Measurements from ENCODE around the gene TRUB2. TPM values are rescaled to one million over a fixed set of nuclear protein-coding genes. Genes with fewer than 3 reads are reported as not detected.

Gene TRUB2
- total RNA-seq, 1 donor from 2014 or later: 29.0 TPM

DNA sequence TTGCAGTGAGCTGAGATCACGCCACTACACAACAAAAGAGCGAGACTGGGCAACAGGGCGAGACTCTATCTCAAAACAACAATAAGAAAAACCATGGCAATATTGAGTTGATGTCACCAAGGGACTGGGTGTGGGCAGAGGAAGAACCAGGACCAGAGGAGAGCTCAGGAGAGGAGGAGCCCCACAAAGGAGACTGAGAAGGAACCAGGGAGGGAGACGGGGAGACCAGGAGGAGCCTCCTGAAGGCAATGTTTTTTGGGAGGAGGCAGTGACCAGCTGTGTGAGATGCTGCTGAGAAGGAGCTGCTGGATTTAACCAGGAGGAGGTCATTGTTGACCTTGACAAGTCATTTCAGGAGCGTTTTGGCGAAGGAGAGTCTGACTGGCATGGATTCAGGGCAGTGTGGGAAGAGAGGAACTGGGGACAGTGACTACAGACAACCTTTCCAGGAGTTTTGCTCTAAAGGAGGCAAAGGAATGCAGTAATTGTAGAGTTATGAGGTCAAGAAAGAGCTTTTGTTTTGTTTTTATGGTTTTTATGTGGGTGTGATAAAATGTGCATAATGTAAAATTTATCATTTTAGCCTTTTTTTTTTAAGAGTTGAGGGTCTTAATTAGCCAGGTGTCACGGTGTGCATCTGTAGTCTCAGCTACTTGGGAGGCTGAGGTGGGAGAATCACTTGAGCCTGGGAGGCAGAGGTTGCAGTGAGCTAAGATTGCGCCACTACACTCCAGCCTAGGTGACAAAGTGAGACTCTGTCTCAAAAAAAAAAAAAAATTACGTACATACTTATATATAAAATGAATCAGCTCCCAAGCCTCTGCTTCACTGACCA is 17.9 kb downstream of the TRUB2 start:
- intact Hi-C loops (cut with micrococcal nuclease): no loop called here

- intact Hi-C loops (cut with micrococcal nuclease): no loop called here
Measured at GRCh38 chr9:128298535-128299482, 23.4 kb downstream of the TRUB2 start.

DNA sequence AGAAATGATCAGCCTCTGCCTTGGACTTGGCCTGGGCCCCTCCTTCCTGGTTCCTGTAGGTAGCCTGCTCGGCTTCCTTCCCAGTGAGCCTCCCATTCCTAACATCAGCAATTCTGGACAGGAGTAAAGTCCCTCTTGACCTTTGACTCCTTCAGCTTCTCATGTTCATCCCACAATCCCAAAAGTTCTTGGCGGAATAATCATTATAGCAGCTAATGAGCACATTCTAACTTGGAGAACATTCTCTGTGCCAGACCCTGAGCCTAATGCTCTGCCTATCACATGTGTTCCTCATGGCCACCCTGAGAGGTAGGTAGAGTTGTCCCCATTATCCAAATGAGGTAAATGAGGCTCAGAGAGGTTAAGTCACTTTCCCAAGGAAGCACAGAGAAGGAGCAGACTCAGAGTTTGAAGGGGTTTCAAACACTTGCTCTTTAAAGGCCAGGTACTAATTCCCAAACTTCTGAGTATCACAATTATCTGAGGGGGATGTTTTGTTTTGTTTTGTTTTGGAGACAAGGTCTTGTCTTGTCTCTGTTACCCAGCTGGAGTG is 24.9 kb downstream of the TRUB2 start:
- intact Hi-C loops (cut with micrococcal nuclease): no loop called here

DNA sequence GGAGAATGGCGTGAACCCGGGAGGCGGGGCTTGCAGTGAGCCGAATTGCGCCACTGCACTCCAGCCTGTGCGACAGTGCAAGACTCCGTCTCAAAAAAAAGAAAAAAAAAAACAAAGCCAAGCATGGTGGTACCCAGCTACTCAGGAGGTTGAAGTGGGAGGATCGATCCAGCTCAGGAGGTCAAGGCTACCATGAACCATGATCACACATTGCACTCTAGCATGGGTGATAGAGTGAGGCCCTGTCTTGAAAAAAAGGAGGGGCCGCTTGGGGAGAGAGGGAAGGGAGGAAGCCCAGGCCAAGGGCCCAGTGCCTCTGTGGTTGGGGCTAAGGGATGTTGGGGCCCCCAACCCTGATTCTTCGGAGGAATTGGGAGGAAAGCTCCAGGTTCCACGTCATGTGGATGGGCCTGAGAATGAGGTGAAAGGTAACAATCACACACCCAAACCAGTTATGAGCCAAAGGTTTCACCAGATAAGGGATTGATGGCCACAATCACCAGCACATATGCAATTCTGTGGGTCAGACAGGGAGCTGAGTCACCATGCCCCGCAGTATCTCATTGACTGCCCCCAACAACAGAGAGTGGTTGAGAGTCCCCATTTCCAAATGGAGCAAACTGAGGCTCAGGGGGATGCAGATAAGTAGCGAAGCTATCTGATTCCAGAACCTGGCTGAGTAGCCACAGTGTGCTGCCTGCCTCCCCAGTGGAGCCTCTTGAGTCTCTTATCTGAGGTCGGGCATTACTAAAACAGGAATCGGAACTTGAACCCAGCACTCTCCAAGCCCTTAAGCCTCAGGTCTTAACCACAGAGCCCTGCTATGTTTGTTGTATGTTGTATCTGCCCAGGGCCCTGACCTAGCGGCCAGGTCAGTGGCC is 25.7 kb downstream of the TRUB2 start:
- intact Hi-C loops (cut with micrococcal nuclease): no loop called here

GRCh38 chr9:128294142-128294541 is 28.1 kb downstream of the TRUB2 start:
- intact Hi-C loops (cut with micrococcal nuclease): no loop called here

DNA sequence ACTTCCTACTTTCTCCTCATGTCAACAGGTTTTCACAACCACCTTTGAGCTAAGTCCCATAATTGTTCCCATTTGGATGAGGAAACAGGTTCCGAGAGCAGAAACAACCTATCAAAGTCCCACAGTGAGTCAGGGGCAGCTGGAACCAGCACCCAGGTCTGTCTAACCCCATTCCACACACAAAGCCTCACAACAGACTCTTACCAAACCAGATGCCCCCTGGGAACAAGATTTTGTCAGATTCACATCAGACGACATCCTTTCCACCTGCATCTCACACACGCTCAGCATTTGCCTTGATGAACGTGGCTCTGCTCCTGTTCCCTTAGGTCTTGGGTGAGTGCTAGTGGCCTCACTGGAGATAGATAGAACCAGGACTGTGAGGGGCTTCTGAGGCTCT is 29.2 kb downstream of the TRUB2 start:
- intact Hi-C loops (cut with micrococcal nuclease): no loop called here

DNA sequence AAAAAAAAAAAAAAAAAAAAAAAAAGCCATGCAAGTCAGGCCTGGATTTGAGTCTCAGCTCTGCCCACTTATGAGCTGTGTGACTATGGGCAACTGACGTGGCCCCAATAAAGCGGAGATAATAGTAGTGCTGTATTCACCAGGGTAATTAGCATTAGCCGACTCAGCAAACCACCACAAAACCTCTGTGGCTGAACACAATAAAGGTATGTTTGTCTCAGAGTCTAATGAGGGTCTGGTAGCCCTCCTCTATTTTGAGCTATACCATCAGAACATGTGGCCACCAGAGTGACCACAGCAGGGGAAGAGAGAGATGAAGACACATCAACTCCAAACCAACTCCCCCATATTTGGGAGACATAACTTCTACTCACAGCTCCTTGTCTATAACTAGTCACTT is 30.2 kb downstream of the TRUB2 start:
- intact Hi-C loops (cut with micrococcal nuclease): no loop called here

DNA sequence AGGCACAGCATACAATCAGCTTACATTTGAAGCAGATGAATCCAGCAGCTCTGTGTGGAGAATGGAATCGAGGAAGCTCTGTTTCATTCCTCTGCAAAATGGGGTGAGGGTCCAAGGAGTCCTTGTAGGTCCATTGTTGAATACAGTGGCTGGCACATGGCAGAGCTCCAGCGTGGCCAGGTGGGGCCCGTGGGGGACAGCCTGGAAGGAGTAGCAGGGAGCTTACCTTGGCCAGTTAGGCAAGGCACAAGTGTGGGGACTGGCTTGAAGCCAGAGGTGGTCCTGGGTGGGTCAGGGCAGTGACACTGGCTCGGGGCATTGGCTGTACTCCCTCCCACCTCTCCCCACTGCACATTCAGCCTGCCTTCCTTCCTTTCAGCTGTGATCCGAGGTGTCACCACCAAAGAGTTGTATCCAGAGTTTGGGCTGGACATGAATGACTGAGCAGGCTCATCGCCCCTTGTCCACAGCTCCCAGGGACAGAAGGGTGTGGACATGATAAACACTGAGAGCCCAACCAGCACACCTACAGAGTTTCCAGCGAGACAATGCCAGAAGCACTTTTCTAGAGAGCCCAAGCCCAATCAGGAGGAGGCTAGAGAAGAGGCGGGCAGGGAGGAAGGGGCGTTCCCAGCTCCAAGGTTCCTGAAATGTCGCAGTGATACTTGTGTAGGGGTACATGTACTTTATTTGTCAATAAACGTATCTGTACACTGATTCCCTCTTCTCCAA is 33.8 kb downstream of the TRUB2 start:
- intact Hi-C loops (cut with micrococcal nuclease): no loop called here

- intact Hi-C loops (cut with micrococcal nuclease): no loop called here
Measured at GRCh38 chr9:128286440-128286839, 35.8 kb downstream of the TRUB2 start.

GRCh38 chr9:128285033-128285784 is 37.0 kb downstream of the TRUB2 start:
- intact Hi-C loops (cut with micrococcal nuclease): no loop called here

GRCh38 chr9:128282500-128282899 is 39.7 kb downstream of the TRUB2 start:
- intact Hi-C loops (cut with micrococcal nuclease): no loop called here

DNA sequence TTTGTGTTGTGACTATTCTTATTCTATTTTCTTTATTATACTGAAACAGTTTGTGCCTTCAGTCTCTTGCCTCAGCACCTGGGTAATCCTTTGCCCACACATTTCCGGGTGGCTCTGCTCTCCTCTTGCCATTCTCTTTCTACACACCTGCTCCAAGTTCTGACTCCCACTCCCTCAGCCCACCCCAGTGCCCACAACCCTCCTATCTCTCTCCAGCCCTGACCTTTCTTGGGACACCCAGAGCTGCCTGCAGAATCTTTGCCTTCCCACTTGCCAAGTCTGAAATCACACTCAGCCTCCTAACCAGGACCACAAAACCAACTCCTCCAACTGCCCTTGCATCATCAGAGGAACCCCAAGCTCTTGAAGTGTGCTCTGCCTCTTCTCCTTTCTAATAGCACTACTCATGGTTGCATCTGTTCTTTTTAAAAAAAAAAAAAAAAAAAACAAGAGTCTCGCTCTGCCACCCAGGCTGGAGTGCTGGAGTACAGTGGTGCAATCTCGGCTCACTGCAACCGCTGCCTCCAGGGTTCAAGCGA is 42.1 kb downstream of the TRUB2 start:
- intact Hi-C loops (cut with micrococcal nuclease): no loop called here

GRCh38 chr9:128279088-128280073 is 42.9 kb downstream of the TRUB2 start:
- intact Hi-C loops (cut with micrococcal nuclease): loop anchor here (5.0 to 10.0 kb wide), 2 partner anchors 225 to 408 kb away; partner anchors contain the start of genes GLE1 and SET

- intact Hi-C loops (cut with micrococcal nuclease): loop anchor here (1.0 to 10.0 kb wide), 13 partner anchors 21 to 448 kb away; partner anchors contain the start of genes BBLN, COQ4, DNM1 and GLE1
Measured at GRCh38 chr9:128276574-128277270, 45.5 kb downstream of the TRUB2 start.

GRCh38 chr9:128276008-128276573 is 46.2 kb downstream of the TRUB2 start, which contains the start of gene SWI5:
Gene SWI5 (plus strand): TSS chr9:128276276.
- intact Hi-C loops (cut with micrococcal nuclease): loop anchor here (1.0 to 10.0 kb wide), 13 partner anchors 21 to 448 kb away; partner anchors contain the start of genes BBLN, COQ4, DNM1 and GLE1

- intact Hi-C loops (cut with micrococcal nuclease): loop anchor here (1.0 to 10.0 kb wide), 15 partner anchors 20 to 449 kb away; partner anchors contain the start of genes BBLN, COQ4, DNM1 and GLE1
Measured at GRCh38 chr9:128275198-128276007, 46.8 kb downstream of the TRUB2 start, which contains the start of gene GOLGA2. Gene GOLGA2 (minus strand): TSS chr9:128276007. CDS start chr9:128275976, 31 bp downstream.

Measured in T-helper 1 cell treated with Interleukin-12 subunit alpha and Interleukin-12 subunit beta and Interleukin-4 antibody, amounts not matched to agents 30 ng/mL and 1 ng/mL, for 36 hours (primary cell).